Measurements from ENCODE around the gene CDCA5. TPM values are rescaled to one million over a fixed set of nuclear protein-coding genes. Genes with fewer than 3 reads are reported as not detected.

The CDCA5 gene
- total and polyA plus RNA-seq, 2 donors (not counting 1 experiment from before 2014, with no cell fraction given) = 3.0 to 4.6 TPM

- Histone ChIP-seq H3K4me2 (ENCODE audit: extremely low read depth, insufficient read depth, low read length) (no peak overlapping the region), H3K36me3 (ENCODE audit: control insufficient read depth, insufficient read depth, low read length) (peaks cover 13% of the 10 kb centered on the region), H3K9ac (ENCODE audit: insufficient read depth, low read length) (no peak overlapping the region), H3K4me3 (replicated peaks in 1 of 4; ENCODE audit: control extremely low read depth in 1 of 4, insufficient read depth in 1 of 4, low read depth in 3 of 4, low read length in 4 of 4) (peak overlapping the region in 1 of 4 experiments; percentile 68), H3K9me3 (ENCODE audit: control insufficient read depth, insufficient read depth, low read depth, low read length) (no peaks in the 10 kb centered on the region), H3K27me3 (ENCODE audit: control insufficient read depth, insufficient read depth, low read length) (no peaks in the 10 kb centered on the region), H2AFZ (ENCODE audit: low read length) (no peak overlapping the region), H3K79me2 (ENCODE audit: control insufficient read depth, insufficient read depth, low read length) (peaks cover 13% of the 10 kb centered on the region), H3K27ac (ENCODE audit: insufficient read depth, low read length) (no peak overlapping the region), H3K4me1 (ENCODE audit: control insufficient read depth, extremely low read depth, insufficient read depth, low read length) (peaks cover 19% of the 10 kb centered on the region), H4K20me1 (ENCODE audit: control insufficient read depth, extremely low read depth, insufficient read depth, low read length) (no peaks in the 10 kb centered on the region)
- TF ChIP-seq CTCF (conservative IDR thresholded peaks at IDR 0.05 in 1 of 2, IDR thresholded peaks at IDR 0.05 in 1 of 2; ENCODE audit: low read depth in 1 of 2, low read length in 2 of 2) = no peak
- TF ChIP-seq EZH2 (IDR thresholded peaks at IDR 0.05; ENCODE audit: low read length, missing control alignments) = no peak
- no peak for DNase-seq (ENCODE audit: low read depth in 2 of 2)
Measured at GRCh38 chr11:65113839-65114238, 30.0 kb upstream of the CDCA5 start.

GRCh38 chr11:65113361-65113756, 29.5 kb upstream of the CDCA5 start:
- Histone ChIP-seq H3K4me3 (replicated peaks in 1 of 4; ENCODE audit: control extremely low read depth in 1 of 4, insufficient read depth in 1 of 4, low read depth in 3 of 4, low read length in 4 of 4) (peak overlapping the region; percentile 55 to 68 (median 62)), H2AFZ (ENCODE audit: low read length) (no peak overlapping the region), H4K20me1 (ENCODE audit: control insufficient read depth, extremely low read depth, insufficient read depth, low read length) (no peaks in the 10 kb centered on the region), H3K27ac (ENCODE audit: insufficient read depth, low read length) (no peak overlapping the region), H3K27me3 (ENCODE audit: control insufficient read depth, insufficient read depth, low read length) (no peaks in the 10 kb centered on the region), H3K36me3 (ENCODE audit: control insufficient read depth, insufficient read depth, low read length) (peaks cover 13% of the 10 kb centered on the region), H3K9me3 (ENCODE audit: control insufficient read depth, insufficient read depth, low read depth, low read length) (no peaks in the 10 kb centered on the region), H3K4me2 (ENCODE audit: extremely low read depth, insufficient read depth, low read length) (peak overlapping the region; percentile 96), H3K4me1 (ENCODE audit: control insufficient read depth, extremely low read depth, insufficient read depth, low read length) (peaks cover 19% of the 10 kb centered on the region), H3K79me2 (ENCODE audit: control insufficient read depth, insufficient read depth, low read length) (peaks cover 13% of the 10 kb centered on the region), H3K9ac (ENCODE audit: insufficient read depth, low read length) (no peak overlapping the region)
- TF ChIP-seq CTCF (conservative IDR thresholded peaks at IDR 0.05 in 1 of 2, IDR thresholded peaks at IDR 0.05 in 1 of 2; ENCODE audit: low read depth in 1 of 2, low read length in 2 of 2) (no peak), EZH2 (IDR thresholded peaks at IDR 0.05; ENCODE audit: low read length, missing control alignments) (no peak)
- peak in 1 of 2 donors; percentile 24 for DNase-seq (ENCODE audit: low read depth in 2 of 2)

GRCh38 chr11:65112546-65113360, 28.9 kb upstream of the CDCA5 start:
- H2AFZ ChIP-seq (ENCODE audit: low read length) = peak overlapping the region; percentile 37
- peak overlapping the region; percentile 51 for H3K9ac ChIP-seq (ENCODE audit: insufficient read depth, low read length)

More at GRCh38 chr11:65112546-65113360, 28.9 kb upstream of the CDCA5 start:
- peak; percentile 20 to 44 for DNase-seq (ENCODE audit: low read depth in 2 of 2)
- H3K27me3 ChIP-seq (ENCODE audit: control insufficient read depth, insufficient read depth, low read length) = no peaks in the 10 kb centered on the region
- peaks cover 13% of the 10 kb centered on the region for H3K36me3 ChIP-seq (ENCODE audit: control insufficient read depth, insufficient read depth, low read length)
- H4K20me1 ChIP-seq (ENCODE audit: control insufficient read depth, extremely low read depth, insufficient read depth, low read length) = no peaks in the 10 kb centered on the region
- peak overlapping the region; percentile 96 for H3K4me2 ChIP-seq (ENCODE audit: extremely low read depth, insufficient read depth, low read length)
- H3K27ac ChIP-seq (ENCODE audit: insufficient read depth, low read length) = peak overlapping the region; percentile 10
- H3K79me2 ChIP-seq (ENCODE audit: control insufficient read depth, insufficient read depth, low read length) = peaks cover 13% of the 10 kb centered on the region
- H3K4me3 ChIP-seq (replicated peaks in 1 of 4; ENCODE audit: control extremely low read depth in 1 of 4, insufficient read depth in 1 of 4, low read depth in 3 of 4, low read length in 4 of 4) = peak overlapping the region; percentile 55 to 68 (median 62)
- peaks cover 19% of the 10 kb centered on the region for H3K4me1 ChIP-seq (ENCODE audit: control insufficient read depth, extremely low read depth, insufficient read depth, low read length)
- no peaks in the 10 kb centered on the region for H3K9me3 ChIP-seq (ENCODE audit: control insufficient read depth, insufficient read depth, low read depth, low read length)
- TF ChIP-seq EZH2 (IDR thresholded peaks at IDR 0.05; ENCODE audit: low read length, missing control alignments) (no peak), CTCF (conservative IDR thresholded peaks at IDR 0.05 in 1 of 2, IDR thresholded peaks at IDR 0.05 in 1 of 2; ENCODE audit: low read depth in 1 of 2, low read length in 2 of 2) (peak; percentile 56 to 69)

All from fibroblast of lung (primary cell).